Stimulated activated CD4-positive, alpha-beta T cell treated with anti-CD3 and anti-CD28 coated beads, Interleukin-1b, Interleukin-23, amount 100 ng/mL, for 24 hours (primary cell): ENCODE data around the gene ZNF451.

Experiments
- DNase-seq, 4 experiments: peaks; one replicate each; pipeline ENCODE4 v3.0.0-alpha.2; 2020; ENCODE audit warnings: low read depth in 4 of 4, low spot score in 1 of 4

The ZNF451 gene

DNA sequence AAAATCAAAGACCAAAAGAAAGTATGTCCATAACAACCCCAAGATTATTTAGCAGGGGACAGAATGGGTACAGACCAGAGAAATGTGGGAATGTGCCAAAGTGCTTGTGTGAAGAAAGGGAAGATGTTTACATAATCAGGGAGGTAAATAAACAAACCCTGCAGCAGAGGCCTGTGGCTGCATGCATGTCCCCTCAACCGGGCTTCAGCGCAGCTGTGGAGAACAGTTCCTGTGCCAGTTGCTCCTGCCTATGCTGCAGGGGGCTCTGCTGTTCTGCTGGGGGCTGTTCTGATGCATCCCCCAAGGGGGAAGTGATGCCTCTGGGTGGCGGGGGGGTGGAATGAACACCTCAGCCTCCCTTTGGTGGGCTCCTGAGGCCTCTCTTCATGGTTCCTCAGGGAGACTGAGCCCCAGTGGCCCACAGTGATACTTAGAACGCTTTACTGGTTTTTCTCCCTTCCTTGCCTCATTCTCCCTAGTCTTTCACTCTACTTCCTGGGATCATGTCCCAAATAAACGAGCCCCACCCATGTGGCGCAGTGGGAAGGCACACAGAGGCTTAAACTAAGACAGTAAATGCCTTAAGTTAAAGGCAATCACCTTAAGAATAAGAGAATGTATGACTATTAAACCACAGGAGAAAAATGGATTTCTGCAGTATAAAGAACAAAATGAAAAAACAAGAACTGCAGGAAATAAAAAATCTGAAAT lies 109.1 kb downstream of the ZNF451 start:
- DNase-seq, result no peak

DNA sequence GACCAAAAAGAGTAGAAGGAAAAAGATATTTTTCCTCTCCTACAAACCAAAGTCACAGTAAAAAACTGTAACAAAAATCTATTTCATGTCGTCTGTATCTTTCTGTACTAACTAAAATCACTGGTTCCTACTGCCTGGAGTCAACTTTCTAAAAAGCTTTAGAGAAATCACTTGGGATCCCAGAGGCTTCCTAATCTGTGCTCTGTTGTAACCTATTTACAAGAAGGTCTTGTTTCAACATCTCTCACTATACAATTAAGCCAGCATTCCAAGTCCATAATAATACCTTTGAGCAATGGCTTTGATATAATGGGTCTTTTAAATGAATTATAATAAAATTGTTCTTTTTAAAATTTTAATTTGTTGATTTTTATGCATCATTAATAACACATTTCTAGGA lies 111.7 kb downstream of the ZNF451 start:
- no peak for DNase-seq

DNA sequence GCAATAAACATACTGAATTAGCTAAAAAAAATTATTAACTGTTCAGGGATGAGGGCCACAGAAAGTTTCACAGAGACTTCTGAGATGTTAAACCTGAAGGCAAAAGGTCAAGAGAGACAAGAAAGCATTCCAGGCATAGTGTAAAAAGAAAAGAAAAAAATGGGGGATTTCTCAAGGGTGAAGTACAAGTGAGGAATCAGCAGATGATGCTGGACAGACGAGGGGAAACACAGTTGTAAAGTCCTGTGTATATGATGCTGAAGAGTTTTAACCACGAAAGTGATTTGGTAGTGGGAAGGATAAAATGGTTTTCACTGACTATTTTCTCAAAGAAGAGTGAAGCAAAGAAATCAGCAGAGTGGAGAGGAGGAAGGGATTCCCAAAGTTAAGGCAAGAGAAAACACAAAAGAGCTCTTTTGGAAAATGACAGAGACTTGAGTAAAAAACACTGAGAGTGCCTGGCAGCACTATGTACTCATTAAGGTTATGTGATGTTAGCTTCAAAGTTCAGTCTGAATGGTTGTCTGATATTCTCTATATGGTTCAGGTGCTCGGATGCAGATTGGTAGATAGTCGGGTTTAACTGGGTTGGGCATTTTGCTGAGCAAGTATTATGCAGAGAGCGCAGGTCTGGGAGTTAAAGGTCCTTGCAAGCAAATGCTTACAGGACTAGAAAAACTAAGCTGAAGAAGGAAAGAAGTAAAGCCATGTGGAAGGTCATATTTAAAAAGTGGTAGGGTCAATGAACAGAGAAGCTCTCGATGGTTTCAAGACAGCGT lies 115.8 kb downstream of the ZNF451 start:
- no peak for DNase-seq

DNA sequence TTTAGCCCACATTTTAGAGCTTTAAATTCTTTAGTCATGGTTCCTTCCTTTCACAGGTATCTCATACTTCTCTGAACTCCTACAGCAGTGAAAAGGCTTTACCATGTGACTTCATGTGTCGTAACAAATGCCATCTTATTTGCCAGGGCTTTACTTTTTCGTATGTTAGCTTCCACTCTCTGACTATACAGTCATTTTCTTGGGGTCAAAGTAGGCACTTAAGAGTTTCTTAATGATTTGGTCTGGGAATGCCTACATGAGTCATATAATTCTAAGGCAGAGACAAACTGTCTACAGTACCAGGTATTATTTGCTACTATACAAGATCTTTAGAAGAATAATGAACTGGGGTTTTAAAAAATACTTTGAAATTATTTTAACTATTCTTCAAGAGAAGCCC lies 117.2 kb downstream of the ZNF451 start:
- no peak for DNase-seq

DNA sequence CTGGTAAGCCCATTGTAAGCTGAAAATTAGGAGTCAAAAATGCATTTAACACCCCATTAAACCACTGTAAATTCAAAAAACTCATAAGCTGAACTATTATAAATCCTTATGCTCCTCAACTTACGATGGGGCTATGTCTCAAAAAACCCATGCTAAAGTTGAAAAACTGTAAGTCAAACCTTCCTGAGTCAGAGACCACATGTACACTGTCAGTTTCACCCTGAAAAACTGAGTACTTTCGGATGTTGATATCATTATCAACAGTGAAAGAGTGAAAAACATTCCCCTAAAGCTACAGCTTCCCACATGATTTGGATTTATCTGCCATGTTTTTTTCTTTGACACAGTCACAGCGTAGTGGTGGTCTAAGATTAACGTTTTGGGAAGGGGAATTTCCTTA lies 117.9 kb downstream of the ZNF451 start:
- no peak for DNase-seq

DNA sequence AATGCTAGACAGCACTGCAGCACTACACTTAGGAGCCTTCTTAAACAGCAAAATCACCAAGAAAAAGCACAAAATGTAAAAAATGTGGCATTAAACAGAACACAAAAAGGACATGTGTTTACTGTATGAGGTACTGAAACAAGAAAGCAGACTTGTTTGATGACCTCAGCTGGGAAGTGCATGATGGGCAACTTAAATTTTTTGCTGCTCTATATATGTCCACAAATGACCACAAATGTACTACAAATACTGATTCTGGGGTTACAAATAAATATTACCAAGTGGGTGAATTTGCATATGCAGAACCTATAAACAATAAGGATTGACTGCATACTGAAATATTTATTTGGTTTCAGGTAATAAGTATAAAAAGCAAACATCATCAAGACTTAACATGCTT lies 119.0 kb downstream of the ZNF451 start:
- DNase-seq, result no peak

DNA sequence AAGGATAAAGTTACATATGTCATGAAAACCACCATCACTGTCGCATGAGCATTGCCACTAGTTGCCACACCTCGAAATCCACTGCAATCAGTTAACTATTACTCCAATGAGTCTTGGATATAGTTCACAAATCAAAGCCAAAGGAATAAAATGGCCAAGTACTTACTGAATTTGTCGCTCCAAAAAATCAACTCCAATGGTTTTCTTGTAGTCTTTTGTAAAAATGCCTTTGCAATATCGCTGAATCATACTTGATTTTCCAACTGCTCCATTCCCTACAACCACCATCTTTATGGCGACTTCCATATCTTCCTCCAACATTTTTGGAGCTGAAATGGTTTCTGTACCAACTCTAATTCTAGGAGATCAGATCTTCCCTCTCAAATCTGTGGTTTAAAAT lies 120.1 kb downstream of the ZNF451 start:
- DNase-seq, result no peak

DNA sequence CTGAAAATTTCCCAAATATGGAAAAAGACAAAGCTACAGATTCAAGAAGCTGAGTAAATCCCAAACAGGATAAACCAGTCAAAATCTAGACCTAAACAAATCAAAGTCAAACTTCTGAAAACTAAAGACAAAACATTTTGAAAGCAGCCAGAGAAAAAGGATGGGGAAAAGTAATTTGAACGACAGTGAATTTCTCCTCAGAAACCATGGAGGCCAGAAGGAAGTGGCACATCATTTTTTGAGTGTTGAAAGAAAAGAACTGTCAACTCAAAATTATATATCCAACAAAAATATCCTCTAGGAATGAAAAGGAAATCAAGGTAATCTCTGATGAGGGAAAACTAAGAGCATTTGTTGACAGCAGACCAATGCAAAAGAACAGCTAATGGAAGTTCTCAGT lies 125.3 kb downstream of the ZNF451 start:
- DNase-seq, result no peak

DNA sequence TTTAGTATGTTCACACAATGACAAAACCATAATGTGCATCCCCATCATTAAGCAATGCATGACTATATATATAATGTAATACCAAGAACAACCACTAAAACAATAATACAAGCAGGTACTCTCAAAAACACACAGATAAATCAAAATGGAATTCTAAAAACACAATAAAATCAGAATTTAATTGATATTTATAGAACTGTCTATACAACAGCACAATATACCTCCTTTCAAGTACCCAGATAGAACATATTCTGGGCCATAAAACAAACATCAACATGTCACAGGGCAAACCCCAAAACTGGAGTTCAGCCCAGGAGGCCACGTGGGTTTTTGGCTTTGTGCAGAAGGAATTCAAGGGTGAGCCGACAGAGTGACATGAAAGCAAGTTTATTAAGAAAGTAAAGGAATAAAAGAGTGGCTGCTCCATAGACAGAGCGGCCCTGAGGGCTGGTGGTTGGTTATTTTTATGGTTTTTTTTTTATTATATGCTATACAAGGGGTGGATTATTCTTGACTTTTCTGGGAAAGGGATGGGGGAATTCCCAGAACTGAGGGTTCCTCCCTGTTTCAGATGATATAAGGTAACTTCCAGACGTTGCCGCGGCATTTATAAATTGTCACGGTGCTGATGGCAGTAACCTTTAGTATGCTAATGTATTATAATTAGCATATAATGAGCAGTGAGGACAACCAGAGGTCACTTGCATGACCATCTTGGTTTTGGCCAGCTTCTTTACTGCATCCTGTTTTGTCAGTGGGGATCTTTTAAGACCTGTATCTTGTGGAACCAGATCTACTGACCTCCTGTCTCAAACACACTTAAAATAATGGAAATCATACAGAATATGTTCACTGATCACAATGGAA lies 126.5 kb downstream of the ZNF451 start:
- DNase-seq, result no peak

DNA sequence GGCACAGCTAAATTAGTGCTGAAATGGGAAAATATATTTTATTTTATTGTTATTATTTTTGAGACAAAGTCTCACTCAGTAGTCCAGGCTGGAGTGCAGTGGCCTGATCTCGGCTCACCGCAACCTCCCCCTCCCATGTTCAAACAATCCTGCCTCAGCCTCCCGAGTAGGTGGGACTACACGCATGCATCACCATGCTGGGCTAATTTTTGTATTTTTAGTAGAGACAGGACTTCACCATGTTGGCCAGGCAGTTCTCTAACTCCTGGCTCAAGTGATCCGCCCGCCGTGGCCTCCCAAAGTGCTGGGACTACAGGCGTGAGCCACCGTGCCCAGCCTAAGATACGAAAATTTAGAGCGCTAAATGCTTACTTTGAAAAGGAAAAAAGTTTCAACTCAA lies 127.3 kb downstream of the ZNF451 start:
- DNase-seq, result no peak
